Type B pancreatic cell (in vitro differentiated cells): ENCODE measurements around the gene AUH. TPM values are rescaled to one million over a fixed set of nuclear protein-coding genes. Genes with fewer than 3 reads are reported as not detected.

Source experiments
- DNase-seq: peaks from one replicate; pipeline ENCODE4 v3.0.0; 2021; ENCODE audit warnings: mixed read lengths; ENCODE audit not compliant: unreplicated experiment; ENCODE audit errors: extremely low spot score
- H3K27ac Mint-ChIP-seq: 2 replicates; pipeline ENCODE4 v1.8.0; 2021; ENCODE audit warnings: mild to moderate bottlenecking, mixed read lengths
- H3K27me3 Mint-ChIP-seq: 2 replicates; pipeline ENCODE4 v1.8.0; 2021; ENCODE audit warnings: mixed read lengths
- H3K36me3 Mint-ChIP-seq: 2 replicates; pipeline ENCODE4 v1.8.0; 2021; ENCODE audit warnings: mixed read lengths
- H3K4me1 Mint-ChIP-seq: one replicate; pipeline ENCODE4 v1.8.0; 2021; ENCODE audit warnings: mixed read lengths; ENCODE audit not compliant: unreplicated experiment
- H3K4me3 Mint-ChIP-seq: 2 replicates; pipeline ENCODE4 v1.8.0; 2021; ENCODE audit warnings: mild to moderate bottlenecking, mixed read lengths
- H3K9me3 Mint-ChIP-seq: 2 replicates; pipeline ENCODE4 v1.8.0; 2021; ENCODE audit warnings: mixed read lengths
- total RNA-seq: library from RNA; stranded (reverse); gene quantifications from 2 replicates; pipeline ENCODE4 v1.2.1, GENCODE V29; 2021; ENCODE audit warnings: low replicate concordance
- TF ChIP-seq, protein P1 (sequence below): fragments of 200-600 bp; sonication (generic); conservative IDR thresholded peaks from 2 replicates; pipeline ENCODE4 v1.5.0; 2021; ENCODE audit warnings: antibody characterized with exemption, mild to moderate bottlenecking

Gene AUH
- total RNA-seq, 1 donor from 2014 or later = 25.0 TPM

- Mint-ChIP-seq H3K27ac (peak overlapping the region; percentile 28), H3K27me3 (no peaks in the 10 kb centered on the region), H3K4me3 (no peak overlapping the region), H3K36me3 (peaks cover 11% of the 10 kb centered on the region), H3K9me3 (no peaks in the 10 kb centered on the region), H3K4me1 (peaks cover 32% of the 10 kb centered on the region)
- DNase-seq = no peak
- TF ChIP-seq, protein P1, sequence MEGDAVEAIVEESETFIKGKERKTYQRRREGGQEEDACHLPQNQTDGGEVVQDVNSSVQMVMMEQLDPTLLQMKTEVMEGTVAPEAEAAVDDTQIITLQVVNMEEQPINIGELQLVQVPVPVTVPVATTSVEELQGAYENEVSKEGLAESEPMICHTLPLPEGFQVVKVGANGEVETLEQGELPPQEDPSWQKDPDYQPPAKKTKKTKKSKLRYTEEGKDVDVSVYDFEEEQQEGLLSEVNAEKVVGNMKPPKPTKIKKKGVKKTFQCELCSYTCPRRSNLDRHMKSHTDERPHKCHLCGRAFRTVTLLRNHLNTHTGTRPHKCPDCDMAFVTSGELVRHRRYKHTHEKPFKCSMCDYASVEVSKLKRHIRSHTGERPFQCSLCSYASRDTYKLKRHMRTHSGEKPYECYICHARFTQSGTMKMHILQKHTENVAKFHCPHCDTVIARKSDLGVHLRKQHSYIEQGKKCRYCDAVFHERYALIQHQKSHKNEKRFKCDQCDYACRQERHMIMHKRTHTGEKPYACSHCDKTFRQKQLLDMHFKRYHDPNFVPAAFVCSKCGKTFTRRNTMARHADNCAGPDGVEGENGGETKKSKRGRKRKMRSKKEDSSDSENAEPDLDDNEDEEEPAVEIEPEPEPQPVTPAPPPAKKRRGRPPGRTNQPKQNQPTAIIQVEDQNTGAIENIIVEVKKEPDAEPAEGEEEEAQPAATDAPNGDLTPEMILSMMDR = no peak
Observed at GRCh38 chr9:91207729-91208418, 153.8 kb downstream of the AUH start.

DNA sequence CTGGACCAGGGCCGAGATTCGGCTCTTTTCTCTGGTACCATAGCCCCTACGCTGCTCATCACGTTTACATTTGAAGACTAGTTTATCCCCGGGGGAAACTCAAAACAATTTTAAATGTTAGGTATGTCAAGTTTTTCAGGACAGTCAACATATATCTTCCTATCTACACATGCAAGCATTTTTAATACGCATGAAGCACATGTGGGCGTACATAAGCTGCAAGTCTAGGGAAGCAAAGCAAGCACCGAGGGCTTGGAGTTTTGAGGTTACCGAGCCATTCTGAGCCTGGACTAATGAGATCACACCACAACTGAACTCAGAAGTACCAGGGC is 154.4 kb downstream of the AUH start:
- TF ChIP-seq, protein P1 = no peak
- Mint-ChIP-seq H3K27me3 (no peaks in the 10 kb centered on the region), H3K9me3 (no peaks in the 10 kb centered on the region), H3K4me1 (peaks cover 27% of the 10 kb centered on the region), H3K36me3 (peaks cover 8% of the 10 kb centered on the region), H3K4me3 (no peak overlapping the region), H3K27ac (peak overlapping the region; percentile 28)
- no peak for DNase-seq

DNA sequence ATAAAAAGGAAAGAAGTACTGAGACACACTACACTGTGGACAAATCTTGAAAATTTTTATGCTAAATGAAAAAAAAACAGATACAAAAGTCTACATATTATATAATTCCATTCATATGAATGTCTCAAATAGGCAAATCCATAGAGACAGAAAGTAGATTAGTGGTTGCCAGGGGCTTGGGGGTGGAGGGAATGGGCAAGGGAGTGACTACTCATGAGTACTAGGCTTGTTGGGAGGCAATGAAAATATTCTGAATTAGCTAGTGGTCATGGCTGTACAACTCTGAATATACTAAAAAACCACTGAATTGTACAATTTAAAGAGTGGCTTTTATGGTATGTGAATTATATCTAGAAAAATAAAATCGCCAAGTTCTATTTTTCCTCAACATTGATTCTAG is 154.9 kb downstream of the AUH start:
- H3K4me3 Mint-ChIP-seq = no peak overlapping the region
- peaks cover 21% of the 10 kb centered on the region for H3K4me1 Mint-ChIP-seq
- TF ChIP-seq, protein P1 = no peak
- peaks cover 7% of the 10 kb centered on the region for H3K36me3 Mint-ChIP-seq
- H3K9me3 Mint-ChIP-seq = no peaks in the 10 kb centered on the region
- DNase-seq = no peak
- no peak overlapping the region for H3K27ac Mint-ChIP-seq
- H3K27me3 Mint-ChIP-seq = no peaks in the 10 kb centered on the region

GRCh38 chr9:91202736-91203283 is 158.9 kb downstream of the AUH start:
- DNase-seq = no peak
- H3K9me3 Mint-ChIP-seq = no peaks in the 10 kb centered on the region
- no peaks in the 10 kb centered on the region for H3K27me3 Mint-ChIP-seq
- H3K27ac Mint-ChIP-seq = no peak overlapping the region
- H3K4me3 Mint-ChIP-seq = no peak overlapping the region
- peaks cover 23% of the 10 kb centered on the region for H3K4me1 Mint-ChIP-seq
- peaks cover 8% of the 10 kb centered on the region for H3K36me3 Mint-ChIP-seq
- TF ChIP-seq, protein P1 = no peak

DNA sequence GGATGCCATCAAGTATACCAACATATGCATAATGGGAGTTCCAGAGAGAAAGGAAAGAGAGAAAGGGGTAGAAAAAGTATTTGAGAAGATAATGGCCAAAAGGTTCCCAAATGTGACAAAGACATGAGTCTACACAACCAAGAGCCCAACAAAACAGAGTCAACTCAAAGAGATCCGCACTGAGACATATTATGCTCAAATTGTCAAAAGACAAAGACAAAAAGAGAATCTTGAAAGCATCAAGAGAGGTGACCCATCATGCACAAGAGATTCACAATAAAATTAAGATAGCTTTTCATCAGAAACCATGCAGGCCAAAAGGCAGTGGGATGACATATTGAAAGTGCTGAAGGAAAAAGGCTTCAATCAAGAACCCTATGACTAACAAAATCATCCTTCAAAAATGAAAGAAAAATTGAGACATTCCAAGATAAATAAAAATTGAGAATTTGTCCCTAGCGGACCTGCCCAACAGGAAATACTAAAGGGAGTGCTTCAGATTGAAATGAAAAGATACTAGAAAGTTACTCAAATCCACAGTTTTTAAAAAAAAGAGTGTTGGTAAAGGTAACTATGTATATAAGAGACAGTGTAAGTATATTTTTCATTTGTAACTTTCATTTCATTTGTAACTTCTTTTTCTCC is 160.9 kb downstream of the AUH start:
- Mint-ChIP-seq H3K4me1 (peaks cover 32% of the 10 kb centered on the region), H3K9me3 (no peaks in the 10 kb centered on the region), H3K4me3 (no peak overlapping the region), H3K27me3 (no peaks in the 10 kb centered on the region), H3K36me3 (peaks cover 8% of the 10 kb centered on the region), H3K27ac (no peak overlapping the region)
- DNase-seq = no peak
- TF ChIP-seq, protein P1 = no peak
